Suprapubic skin (tissue), 4 donors: Measurements from ENCODE around the gene PRR11.

ENCODE experiments used
- POLR2A ChIP-seq, 2 donors: fragments of 450-650 bp; IDR thresholded peaks; one replicate each; pipeline ENCODE4 v1.6.1; 2017; ENCODE audit warnings: antibody characterized with exemption in 2 of 2, mild to moderate bottlenecking in 2 of 2, moderate library complexity in 2 of 2
- POLR2AphosphoS5 ChIP-seq, 3 donors: sonication (generic); formaldehyde crosslinking; IDR thresholded peaks; one replicate each; pipeline ENCODE4 v1.6.1; 2017; ENCODE audit warnings: antibody characterized with exemption in 3 of 3
- TF ChIP-seq, protein P1 (sequence below), 2 donors: fragments of 200-600 bp in 1 of 2; fragments of 450-650 bp in 1 of 2; sonication (generic) in 1 of 2; IDR thresholded peaks; one replicate each; pipeline ENCODE4 v1.5.1; 2016 to 2019; ENCODE audit warnings: antibody characterized with exemption in 2 of 2, mild to moderate bottlenecking in 1 of 2, moderate library complexity in 1 of 2

- TF ChIP-seq POLR2A (IDR thresholded peaks at IDR 0.05) = no peak
- no peak for TF ChIP-seq POLR2AphosphoS5 (IDR thresholded peaks at IDR 0.05)
- TF ChIP-seq, protein P1, sequence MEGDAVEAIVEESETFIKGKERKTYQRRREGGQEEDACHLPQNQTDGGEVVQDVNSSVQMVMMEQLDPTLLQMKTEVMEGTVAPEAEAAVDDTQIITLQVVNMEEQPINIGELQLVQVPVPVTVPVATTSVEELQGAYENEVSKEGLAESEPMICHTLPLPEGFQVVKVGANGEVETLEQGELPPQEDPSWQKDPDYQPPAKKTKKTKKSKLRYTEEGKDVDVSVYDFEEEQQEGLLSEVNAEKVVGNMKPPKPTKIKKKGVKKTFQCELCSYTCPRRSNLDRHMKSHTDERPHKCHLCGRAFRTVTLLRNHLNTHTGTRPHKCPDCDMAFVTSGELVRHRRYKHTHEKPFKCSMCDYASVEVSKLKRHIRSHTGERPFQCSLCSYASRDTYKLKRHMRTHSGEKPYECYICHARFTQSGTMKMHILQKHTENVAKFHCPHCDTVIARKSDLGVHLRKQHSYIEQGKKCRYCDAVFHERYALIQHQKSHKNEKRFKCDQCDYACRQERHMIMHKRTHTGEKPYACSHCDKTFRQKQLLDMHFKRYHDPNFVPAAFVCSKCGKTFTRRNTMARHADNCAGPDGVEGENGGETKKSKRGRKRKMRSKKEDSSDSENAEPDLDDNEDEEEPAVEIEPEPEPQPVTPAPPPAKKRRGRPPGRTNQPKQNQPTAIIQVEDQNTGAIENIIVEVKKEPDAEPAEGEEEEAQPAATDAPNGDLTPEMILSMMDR (IDR thresholded peaks at IDR 0.05) = no peak
Observed at GRCh38 chr17:59244081-59244480, 88.5 kb downstream of the PRR11 start.
